ENCODE results near the gene BCCIP.
A peak's percentile ranks its signal among the peaks of the same experiment; 100 is the strongest.

Gene BCCIP

GRCh38 chr10:125797994-125798662, 25.2 kb upstream of the BCCIP start:
- DNase-seq, result no peak

DNA sequence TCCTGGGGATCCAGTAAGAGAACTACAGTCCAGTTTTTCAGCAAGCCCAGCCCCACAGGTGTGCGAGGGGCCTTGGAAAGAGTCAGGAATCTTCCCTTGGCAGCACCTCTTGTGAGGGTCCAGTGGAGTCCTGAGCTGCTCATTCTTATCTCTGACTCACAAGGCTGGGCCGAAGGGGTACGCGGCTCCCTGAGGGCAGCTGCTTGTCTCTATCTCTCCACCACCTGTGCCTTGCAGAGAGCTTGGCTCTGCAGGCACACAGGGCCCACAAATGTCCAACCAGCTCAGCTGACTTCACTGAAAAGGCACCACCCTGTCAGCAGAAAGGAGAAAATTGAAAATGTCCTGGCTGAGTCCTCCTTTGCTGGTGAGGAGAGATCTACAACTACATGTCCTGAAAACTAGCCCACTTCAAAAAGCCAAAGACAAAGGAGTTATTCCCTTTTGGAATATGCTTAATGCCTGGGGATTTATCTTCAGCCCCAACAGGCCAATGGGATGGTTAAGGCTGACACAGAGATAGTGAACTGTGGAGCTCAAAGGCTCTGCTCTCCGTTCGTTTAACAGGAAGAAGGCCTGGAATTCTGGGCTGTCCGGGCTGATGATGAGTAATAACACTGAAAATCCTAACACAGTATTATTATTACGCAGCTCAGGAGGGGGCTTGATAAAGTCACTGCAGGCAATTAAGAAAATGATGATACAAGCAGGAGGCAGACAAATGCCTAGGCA, 23.7 kb upstream of the BCCIP start:
- no peak for DNase-seq

DNA sequence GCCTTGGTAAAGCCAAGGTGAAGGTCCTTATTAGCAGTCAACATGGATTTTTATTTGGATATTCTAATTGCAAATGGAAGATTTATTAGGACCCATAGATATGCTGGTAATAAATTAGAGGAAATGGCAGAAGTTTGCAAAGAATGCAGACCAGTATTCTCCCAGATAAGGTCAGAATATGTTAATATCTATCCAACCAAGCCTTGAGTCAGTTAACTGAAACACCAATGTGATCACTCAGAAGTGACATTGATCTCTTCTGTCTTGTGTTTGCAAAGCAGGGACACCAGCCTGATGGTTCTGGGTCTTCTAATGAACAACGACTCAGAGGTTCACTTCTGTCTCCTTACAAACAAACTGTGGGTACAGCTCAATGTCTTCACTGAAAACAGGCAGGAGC, 21.8 kb upstream of the BCCIP start:
- DNase-seq, result no peak

DNA sequence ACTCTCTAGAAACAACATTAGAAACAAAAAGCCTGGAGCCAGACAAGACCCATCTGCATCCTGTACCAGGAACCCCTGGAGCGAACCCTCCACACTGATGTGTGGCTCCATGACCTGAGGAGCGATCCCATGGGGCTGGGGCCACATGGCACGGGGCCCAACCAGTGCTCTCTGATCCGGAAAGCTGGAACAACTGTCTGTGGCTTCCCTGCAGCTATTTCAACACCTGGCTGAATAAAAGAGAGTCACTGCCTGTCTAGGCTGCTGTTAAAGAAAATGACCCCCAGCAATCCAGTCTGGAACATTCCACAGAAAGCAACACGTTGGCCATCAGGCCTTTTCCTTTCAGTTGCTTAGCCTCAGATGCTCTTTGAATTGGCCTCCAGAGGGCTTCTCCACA, 21.2 kb upstream of the BCCIP start:
- DNase-seq, result no peak

DNA sequence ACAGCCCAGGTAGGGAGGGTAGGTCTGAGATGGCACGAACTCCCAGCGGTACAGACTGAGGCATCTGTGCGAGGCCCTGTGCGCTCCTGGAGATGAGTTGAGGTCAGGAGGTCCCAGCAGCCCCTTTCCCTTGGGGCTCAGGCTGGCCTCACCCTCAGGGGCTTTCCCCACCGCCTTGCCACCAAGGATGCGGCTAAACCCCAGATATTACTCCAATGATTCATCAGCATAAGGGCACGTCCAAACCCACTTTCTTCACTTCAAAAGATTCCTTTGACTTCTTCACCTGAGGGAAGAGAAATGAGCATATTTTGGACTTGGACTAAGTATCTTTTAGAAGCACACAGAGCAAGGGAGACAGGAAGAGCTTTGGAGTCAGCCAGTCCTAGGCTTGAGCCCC, 20.6 kb upstream of the BCCIP start:
- no peak for DNase-seq

GRCh38 chr10:125808047-125808446, 15.3 kb upstream of the BCCIP start:
- DNase-seq, result no peak

- peak in 8 of 56 donors; percentile 8 to 45 (median 24) for DNase-seq
These were observed 12.1 kb upstream of the BCCIP start for GRCh38 chr10:125811251-125811650.

- DNase-seq, result no peak
These were observed 11.1 kb upstream of the BCCIP start for GRCh38 chr10:125812128-125812750.

DNA sequence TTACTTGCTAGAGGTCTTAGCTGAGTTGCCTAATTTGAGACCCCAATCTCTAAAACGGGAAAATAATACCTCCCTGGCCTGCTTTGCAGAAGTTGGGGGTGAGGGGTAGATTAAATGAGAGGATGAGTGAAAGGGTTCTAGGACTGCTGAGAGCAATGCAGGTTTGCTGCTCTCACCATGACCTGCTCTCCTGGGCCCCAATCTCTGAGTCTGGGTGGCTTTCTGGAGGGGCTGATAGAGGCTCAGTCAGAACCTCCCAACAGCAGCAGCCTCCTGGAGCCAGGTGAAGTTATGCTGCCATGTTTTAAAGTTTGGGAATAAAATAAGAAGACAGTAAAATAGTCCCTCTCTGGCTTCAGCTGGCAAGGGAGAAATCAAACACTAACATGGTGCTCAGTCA, 7.6 kb upstream of the BCCIP start:
- no peak for DNase-seq

DNA sequence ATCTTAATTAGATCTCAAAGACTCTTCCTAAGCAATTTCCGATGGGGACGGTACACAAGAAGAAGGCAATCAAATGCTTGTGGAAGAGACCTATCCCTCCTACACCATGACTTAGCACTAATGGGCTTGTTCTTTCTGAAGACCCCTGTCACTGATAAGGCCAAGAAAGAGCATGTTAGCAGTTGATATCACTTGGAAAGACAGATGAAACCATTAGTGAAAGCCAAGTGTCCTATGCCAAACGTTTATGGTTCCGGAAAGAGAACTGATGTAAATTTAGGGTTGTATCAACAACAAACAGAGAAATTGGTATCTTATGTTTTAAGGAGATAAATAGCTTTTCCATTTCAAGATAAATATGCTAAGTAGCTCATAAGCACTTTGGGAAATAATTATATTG, 6.8 kb upstream of the BCCIP start:
- DNase-seq, result no peak

DNA sequence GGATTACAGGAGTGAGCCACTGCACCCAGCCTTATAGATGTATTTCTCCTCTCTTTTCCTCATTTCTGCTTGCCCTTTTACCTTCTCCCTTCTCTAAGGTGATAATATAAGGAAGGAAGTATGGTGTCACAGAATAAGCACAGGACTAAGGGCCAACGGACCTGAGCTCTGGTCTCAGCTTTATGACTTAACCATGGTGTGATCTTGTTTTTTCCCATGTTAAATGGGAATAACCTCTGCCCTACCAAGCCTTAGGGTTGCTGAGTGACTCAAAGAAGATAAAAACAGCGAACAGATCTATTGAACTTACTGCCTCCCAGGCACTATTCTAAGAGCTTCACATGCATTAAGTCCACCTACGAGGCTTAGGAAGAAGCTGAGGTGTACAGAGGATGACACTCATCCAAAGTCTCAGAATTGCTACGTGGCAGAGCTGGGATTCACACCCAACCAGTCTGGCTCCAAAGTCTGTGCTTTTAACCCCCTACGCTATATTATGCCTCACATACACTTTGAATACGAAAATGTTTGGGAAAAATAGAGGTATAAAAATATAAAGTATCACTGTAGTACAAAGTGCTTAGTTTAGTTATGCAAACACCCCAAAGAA, 5.9 kb upstream of the BCCIP start:
- DNase-seq, result peak in 15 of 56 donors; percentile 9 to 83 (median 38)

GRCh38 chr10:125820701-125821100, 2.6 kb upstream of the BCCIP start:
- no peak for DNase-seq

GRCh38 chr10:125823663-125824251, 411 bp downstream of the BCCIP start:
- no peak for DNase-seq

DNA sequence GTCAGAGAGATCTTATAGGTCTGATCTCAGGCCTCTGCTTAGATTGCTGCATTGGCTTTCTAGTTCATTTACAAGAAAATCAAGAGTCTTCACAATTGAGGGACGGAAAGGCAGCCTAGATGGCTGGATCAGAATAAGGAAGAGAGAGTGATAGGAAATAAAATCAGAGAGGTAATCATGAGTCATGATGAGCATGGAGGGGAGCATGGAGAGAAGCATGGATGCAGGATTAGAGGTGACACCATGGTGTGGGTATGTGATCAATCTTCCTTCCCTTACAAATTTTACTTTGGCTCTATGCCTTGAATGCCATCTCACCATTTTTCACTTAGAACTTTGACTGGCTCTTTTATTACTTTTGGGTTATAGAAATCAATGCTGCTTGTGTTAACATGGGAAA, 1.4 kb downstream of the BCCIP start:
- no peak for DNase-seq

DNA sequence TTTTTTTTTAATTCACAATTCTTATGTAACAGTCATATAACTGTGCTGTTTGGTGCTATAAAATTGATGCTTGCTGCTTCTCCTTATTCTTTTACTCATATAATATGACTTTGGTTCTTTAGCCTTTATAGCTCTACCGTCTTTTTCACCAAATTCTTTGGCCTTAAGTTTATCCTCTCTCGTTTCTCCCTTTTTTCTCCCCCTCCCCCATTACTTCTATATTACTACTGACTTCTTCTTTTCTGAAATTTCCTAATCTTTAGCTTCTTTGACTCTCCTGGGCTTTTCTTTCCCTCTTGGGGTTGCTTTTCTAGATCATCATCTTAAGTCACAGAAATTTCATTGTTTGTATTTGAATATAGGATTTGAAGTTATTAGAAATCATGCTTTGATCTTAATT, 3.8 kb downstream of the BCCIP start:
- no peak for DNase-seq

DNA sequence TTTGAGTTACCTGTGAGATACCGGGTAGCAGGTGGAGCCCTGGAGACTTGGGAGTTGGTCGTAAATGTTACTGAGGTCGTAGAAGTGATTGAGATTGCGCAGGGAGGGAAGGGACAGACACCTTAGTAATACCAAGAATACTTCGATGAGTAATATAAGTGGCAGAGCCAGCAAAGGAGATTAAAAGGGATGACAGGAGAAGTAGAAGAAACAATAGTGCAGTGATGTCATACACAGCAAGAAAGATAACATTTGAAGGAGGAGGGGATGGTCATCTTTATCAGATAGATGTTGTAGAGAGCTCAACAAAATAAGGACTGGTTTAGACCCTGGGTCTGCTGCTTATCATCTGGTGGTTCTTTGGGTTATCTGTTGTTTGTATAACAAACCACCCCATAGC, 5.0 kb downstream of the BCCIP start:
- DNase-seq, result no peak

GRCh38 chr10:125836746-125837145, 13.4 kb downstream of the BCCIP start:
- no peak for DNase-seq

DNA sequence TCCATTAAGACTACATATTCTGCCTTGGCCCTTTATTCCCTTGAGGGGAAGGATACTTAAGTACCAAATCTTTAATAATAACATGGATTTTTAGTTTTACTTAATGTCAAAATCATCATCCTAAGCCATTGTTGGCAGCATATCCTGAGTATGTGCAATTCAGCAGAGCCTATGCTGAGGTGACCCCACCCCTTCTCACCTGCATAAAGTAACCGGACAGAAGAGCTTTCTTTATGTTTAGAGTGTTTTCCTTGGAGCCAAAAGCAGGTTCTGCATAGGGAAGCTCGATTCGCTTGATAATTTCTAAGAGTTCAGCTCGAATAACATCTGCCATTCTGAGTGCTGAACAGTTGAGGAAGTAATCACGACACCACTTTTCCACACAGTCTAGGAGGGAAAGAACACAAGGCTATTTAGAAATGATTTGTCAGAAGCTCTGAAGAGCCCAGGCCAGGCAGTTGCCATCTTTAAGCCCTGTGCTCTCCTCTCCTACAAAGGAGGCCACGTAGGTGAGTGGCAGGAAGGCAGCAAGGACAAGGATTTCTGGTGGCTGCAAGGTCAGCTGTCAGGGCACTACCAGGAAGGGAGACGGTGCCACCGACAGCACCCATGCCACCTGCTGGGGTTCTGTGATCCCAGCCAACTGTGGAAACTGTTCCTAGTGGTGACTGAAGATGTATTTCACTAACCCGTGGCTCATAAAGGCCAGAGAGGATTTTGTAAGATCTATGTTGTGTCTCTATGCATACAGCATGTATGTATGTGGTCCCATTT, 15.6 kb downstream of the BCCIP start:
- DNase-seq, result no peak

DNA sequence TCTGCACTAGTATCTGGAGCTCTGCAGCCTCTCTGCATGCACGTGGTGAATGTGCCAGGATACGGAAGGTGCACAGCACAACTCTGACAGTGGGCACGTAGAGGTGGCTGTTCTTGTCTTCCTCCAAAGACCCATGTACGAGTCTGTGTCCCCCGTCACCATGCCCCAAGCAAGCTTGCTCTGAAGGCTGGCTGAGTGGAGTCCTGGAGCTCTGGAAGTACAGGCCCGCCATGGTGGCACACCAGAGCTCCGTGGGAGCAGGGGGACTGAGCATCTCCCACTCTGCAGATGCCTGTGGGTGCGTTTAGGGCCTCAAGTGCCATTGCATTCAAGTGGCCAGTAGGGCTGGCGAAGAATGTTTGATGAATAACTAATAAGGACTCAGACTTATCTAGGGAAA, 17.1 kb downstream of the BCCIP start:
- DNase-seq, result no peak

DNA sequence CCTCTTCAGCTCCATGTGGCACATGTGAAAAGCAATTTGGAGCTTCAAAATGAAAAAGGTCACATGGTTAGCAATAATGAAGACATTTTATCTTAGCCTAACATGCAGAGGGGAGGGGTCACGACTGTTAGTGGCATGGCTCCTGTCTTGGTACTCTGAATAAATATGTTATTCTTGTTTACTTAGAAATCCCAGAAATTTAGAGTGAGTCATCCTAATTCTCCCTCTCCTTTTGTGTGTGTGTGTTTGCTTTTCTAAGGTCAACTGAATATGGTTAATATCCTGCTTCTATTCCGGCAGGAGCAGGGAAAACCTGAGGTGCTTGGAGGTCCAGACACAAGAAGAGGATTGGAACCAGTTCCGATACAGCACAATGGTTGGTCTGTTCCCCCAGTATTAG, 17.6 kb downstream of the BCCIP start:
- DNase-seq, result no peak

Measured in nucleus accumbens (tissue), 56 donors.